ENCODE measurements around the gene GABRG3.
"Not testable (repeated sequence)": the region's sequence is repeated elsewhere in the genome, so short reads cannot be mapped to it uniquely, and the experiment has no call there.

Gene GABRG3

GRCh38 chr15:27176785-27177406, 205.9 kb downstream of the GABRG3 start:
- DNase-seq (ENCODE audit: low read depth in 2 of 2): no peak

GRCh38 chr15:27179789-27180188, 208.8 kb downstream of the GABRG3 start:
- no peak for DNase-seq (ENCODE audit: low read depth in 2 of 2)

GRCh38 chr15:27182561-27183110, 211.7 kb downstream of the GABRG3 start:
- DNase-seq (ENCODE audit: low read depth in 2 of 2): no peak

- no peak for DNase-seq (ENCODE audit: low read depth in 2 of 2)
Observed at GRCh38 chr15:27183201-27183600, 212.2 kb downstream of the GABRG3 start.

DNA sequence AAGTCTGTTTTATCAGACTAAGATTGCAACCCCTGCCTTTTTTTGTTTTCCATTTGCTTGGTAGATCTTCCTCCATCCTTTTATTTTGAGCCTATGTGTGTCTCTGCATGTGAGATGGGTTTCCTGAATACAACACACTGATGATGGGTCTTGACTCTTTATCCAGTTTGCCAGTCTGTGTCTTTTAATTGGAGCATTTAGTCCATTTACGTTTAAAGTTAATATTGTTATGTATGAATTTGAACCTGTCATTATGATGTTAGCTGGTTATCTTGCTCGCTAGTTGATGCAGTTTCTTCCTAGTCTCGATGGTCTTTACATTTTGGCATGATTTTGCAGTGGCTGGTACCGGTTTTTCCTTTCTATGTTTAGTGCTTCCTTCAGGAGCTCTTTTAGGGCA, 220.5 kb downstream of the GABRG3 start:
- DNase-seq (ENCODE audit: low read depth in 2 of 2): not testable (repeated sequence)

DNA sequence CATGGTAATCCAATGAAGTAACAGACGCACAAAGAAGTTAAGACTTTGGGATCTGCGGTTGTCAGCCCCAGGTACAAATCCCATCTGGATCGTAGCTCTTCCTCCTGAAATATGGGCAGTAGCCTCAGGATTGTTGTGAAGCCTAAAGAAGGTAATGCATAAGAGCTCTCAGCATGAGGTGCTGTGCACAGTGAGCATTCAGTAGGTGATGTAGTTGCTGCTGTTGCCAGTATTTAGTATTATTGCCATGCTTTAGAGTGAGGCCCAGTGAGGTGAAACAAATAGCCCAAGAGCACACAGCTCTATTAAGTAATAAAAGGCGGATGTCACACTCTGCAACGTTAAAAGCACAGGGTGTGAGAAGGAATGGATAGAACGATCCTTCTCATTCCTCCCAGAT, 225.7 kb downstream of the GABRG3 start:
- no peak for DNase-seq (ENCODE audit: low read depth in 2 of 2)

DNA sequence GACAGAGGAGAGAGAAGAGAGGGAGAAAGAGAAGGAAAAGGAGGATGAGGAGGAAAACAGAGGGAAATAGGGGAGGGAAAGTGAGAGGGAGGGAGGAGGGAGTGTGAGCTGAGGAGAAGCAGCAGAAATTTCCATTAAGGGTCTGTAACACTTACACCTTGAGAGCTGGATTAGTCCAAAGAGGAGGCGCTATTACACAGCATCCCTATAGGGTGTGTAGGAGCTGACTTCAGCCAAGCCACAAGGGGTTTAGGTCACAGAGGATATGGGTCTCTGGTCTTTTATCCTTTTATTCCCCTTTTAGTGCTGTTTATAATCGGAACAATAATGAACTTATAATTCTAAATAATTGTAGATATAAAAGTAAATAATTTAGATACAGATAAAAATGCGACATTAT, 230.4 kb downstream of the GABRG3 start:
- DNase-seq (ENCODE audit: low read depth in 2 of 2): no peak

- DNase-seq (ENCODE audit: low read depth in 2 of 2): no peak
Observed at GRCh38 chr15:27210176-27210575, 239.2 kb downstream of the GABRG3 start.

- DNase-seq (ENCODE audit: low read depth in 2 of 2): no peak
Observed at GRCh38 chr15:27214032-27214431, 243.1 kb downstream of the GABRG3 start.

DNA sequence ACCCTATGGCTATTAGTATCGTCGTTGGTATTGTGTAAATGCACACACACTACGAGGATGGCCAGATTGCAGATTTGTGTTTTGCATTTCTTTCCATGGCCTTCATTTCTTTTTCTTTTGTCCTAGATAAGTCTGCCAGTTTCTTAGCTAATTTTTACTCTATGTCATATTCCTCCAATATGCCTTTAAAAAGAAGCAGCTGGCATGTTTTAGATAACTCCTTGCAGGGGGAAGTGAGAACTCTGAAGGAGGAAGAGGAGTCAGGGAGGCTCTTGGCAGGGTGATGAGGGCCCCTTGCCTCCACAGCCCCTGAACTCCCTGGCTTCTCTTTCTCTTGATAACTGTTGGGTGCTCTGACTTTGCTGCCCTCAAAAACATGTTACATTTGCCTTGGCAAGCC, 244.0 kb downstream of the GABRG3 start:
- DNase-seq (ENCODE audit: low read depth in 2 of 2): no peak

GRCh38 chr15:27218426-27218825, 247.4 kb downstream of the GABRG3 start:
- DNase-seq (ENCODE audit: low read depth in 2 of 2): no peak

- no peak for DNase-seq (ENCODE audit: low read depth in 2 of 2)
Observed at GRCh38 chr15:27219636-27220035, 248.7 kb downstream of the GABRG3 start.

DNA sequence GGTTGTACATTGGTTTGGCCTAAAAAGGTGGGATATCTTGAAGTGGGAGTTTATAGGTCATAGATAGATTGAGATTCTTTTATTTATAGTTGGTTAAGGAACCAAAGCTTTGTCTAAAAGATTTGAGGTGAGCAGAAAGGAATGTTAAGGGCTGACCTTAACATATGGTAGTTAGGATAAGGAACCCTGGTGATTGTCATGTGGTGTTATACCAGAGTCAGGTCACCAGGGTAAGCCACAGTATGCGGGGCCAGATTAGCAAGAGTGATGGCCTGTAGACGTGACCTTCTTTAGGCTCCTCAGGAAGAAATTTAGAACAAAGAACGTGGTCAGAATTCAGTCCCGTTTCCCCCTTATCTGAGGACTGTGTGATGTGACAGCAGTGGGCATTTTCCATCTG, 249.2 kb downstream of the GABRG3 start:
- DNase-seq (ENCODE audit: low read depth in 2 of 2): no peak

- DNase-seq (ENCODE audit: low read depth in 2 of 2): no peak
Observed at GRCh38 chr15:27222479-27222878, 251.5 kb downstream of the GABRG3 start.

DNA sequence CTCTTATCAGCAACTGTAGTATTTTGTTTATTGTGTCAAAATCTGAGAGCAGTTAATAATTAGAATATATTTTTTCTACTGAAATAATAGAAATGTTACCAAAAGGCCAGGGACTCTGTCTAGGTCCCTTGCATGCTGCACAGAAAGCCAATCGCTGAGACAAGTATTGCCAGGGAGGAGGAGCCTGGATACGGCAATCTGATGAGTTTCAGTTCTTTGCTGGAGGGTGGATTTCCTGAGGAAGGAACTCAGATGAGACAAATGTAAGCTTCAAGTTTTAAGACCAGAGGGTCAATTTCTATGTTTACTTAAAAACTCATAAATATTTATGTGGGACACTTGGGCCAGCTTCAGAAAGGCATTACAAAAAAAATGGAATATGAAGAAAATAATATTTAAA, 252.2 kb downstream of the GABRG3 start:
- DNase-seq (ENCODE audit: low read depth in 2 of 2): no peak

DNA sequence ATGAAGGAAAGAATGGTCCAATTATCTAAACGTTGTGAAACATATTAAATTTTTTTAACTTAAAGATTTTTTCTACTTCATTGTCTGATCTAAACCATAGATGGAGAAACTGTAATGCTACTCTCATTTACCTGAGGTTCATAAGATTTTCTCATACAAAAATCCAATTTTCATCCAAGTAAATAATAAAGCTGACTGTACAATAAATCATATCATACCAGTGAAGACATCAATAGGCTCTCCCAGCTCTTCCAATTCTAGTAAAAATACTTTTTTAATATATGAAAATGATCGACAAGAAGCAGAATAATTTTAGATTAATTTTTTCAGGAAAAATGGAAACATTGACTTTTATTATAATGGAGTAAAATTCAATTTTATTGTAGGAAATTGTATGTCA, 260.8 kb downstream of the GABRG3 start:
- DNase-seq (ENCODE audit: low read depth in 2 of 2): no peak

DNA sequence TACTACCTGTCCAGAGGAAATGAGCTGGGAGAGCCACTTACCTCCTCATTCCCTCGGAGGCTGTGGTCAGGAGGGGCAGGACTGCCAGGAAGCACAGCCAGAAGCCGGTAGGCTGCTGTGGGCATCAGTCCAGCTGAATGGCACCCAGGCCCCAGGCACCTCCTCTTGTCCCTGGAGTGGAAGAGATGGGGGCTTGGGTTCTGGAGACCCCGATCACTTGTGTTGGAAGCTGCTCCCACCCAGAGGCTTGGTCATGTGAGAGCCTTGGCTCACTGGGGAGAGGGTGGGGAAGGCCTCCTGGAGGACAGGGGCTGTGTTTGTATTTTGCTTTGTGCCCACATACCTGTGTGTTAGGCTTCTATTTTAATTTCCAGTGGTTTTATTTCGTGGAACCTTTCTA, 261.9 kb downstream of the GABRG3 start:
- no peak for DNase-seq (ENCODE audit: low read depth in 2 of 2)

DNA sequence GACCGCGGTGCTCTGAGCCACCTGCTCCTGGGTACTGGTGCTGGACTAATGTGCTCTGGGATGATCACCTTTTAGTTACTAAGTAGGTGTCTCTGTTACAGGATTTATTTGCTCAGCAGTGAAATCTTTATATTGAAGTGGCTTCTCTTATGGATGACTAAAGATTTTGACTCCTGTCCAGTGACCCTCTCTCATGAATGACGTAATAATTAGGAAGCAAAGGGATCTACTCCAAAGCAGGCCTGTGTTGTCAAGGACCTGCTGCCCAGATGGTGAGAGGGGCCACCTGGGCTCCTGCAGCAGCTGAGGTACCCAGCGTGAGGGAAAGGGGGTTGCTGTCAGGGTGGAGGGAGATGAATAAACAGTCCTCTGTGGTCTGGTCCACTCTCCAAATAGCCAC, 263.6 kb downstream of the GABRG3 start:
- no peak for DNase-seq (ENCODE audit: low read depth in 2 of 2)

DNA sequence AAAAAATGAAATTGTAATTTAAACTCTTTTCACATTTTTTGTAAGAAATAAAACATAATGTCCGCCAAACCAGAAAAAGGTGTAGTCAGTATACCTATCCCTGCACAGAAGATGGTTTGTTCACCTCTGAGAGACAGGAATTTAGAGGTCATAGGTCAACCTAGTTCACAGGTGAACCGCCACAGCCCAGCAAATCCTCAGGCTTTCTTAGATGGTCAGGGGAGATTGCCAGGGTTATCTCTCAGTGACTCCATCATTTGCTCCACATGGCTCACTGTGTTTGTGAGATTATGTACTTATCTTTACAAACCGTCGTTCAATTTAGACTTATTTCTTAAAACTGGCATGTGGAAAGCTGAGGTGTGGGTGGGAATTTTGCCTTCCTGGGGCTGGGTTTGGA, 264.2 kb downstream of the GABRG3 start:
- DNase-seq (ENCODE audit: low read depth in 2 of 2): no peak

DNA sequence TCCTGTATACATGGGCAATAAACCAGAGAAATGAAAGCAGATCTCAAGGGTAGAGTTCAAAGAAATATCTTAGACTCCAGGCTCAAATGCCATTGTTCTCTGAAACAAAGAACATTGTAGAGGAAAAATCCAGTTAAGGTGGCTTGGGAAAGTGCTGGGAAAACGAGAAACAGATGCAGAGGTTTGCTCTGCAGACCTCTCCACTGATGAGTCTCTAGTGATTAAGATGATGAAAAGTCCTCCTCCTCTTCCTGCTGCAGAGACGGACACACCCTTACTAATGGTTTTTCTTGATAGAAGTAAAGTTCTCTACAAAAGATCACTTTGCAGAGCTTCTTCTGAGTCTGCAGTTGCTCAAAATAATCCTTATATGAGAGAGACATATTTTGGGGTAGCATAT, 264.7 kb downstream of the GABRG3 start:
- no peak for DNase-seq (ENCODE audit: low read depth in 2 of 2)

- DNase-seq (ENCODE audit: low read depth in 2 of 2): no peak
Observed at GRCh38 chr15:27237319-27237939, 266.4 kb downstream of the GABRG3 start.

DNA sequence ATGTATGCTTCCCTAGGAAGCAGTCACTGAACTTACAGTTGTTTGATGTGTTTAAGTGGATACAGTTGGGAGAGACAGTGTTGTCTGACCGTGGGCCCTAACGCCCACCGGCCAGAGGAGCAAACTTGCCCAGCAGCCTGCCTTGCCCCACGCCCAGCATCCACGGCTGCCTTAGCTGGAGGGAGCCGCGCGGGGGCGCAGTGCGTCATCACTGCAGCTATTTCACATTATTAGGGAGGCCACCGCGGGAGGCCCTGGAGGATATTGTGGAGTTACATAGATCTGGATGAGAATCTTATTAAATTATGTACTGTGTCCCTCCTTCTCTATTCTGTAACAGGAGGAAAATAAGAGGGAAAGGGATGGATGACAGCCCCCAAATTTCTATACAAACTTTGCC, 267.2 kb downstream of the GABRG3 start:
- DNase-seq (ENCODE audit: low read depth in 2 of 2): no peak

DNA sequence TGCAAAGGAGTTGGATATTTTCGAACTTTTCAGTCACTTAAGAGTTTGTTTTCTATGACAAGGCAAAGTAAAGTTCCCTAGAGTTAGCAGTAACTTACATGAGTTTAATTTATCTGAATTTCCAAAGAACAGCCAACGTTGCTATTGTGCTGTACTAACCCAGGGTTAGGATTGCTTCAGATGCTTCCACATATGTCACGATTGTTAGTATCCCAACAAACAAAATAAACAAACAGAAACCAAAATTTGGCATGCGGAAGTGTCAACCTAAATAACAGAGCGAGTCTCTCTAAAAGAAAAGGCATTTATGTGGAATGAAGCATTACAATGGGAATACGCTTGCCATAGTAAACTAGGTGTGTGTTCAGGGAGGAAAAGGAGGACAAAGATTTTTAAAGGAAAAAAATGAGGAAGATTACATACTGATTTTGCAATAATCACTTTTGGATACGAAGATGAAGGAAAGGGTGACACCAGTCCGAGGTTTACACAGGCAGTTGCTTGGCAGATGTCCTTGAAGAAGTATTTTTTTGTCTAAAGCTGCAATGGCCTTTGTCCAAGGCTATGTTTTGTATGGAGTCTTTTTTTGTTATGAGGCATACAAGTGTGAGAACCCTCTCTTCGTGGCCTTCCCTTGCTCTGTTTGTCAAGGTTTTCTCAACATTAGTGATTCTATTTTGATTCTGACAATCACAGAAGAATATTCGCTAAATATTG, 267.9 kb downstream of the GABRG3 start:
- DNase-seq (ENCODE audit: low read depth in 2 of 2): no peak
